HG03439 (cell line): ENCODE measurements around the gene KCNMB2.

Source experiments
- ATAC-seq: cut with Tn5 transposase; IDR thresholded peaks from one replicate; pipeline ENCODE4 v1.9.1; 2021; ENCODE audit warnings: mild to moderate bottlenecking, moderate library complexity; ENCODE audit not compliant: unreplicated experiment

The KCNMB2 gene

DNA sequence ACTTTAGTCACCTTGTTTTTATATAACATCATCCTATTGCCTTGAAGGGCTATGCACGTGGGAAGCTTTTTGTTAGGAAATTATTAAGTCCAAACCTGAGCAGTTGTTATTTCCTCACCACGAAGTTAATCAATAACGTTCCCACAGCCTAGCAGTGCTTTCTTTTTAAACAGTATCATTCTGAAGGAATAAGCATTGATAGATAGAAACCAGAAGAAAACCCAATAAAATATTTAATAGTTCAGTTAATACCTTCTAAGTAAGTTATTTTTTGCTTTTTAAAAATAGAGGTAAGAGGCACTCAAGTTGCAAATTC is 149.3 kb downstream of the KCNMB2 start:
- no peak for ATAC-seq

DNA sequence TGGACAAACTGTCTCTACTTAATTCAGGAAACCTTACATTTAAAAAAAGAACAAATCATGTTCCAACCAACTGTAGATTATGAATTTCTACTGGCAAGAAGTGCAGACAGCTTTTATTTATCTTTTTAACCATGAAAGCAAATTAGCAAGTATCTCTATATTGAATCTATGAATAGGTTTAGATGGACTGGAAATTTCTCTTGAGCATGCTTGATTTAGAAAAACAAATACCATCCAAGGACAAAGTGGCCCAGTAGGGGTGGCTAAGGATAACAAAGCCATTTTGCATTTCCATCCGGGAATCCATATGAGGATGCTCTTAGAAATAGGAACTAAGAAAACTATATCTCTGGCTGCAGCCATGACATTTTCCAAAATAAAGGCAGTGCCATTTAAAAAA is 150.6 kb downstream of the KCNMB2 start:
- no peak for ATAC-seq

DNA sequence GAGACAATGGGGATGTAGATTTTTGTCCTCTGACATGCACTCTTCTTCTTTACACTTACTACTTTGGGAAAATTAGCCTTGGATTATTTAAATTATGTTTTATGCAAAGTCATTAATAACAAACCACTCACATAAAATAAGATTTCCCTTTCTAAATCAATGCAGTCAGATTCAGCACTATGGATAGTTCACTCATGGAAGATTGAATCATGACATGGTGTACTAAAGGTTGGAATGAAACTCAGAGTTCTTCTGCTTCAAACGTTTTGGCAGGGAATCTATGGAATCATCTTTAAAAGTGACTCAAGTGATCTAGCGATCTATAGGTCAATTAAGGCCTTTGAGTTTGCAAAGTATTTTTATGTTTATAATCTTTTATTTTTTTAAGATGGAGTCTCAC is 154.3 kb downstream of the KCNMB2 start:
- no peak for ATAC-seq

DNA sequence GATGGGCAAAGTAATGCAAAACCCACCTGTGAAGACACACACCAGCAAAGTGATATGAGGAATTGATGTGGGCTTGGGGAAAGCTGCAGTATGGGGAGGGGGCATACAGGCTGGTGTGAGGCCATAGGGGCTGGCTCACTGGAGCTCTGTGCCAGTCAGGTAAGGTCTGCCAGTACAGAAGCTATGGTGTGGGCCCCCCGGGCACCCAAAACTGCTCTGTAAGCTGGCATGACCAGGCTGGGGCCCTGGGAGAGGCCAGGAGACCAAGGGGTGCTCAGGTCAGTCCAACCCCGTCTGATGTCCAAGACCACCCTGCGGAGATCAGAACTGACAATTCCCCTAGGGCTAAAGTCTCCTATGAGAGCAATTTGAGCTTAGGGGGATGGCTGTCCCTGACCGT is 163.1 kb downstream of the KCNMB2 start:
- ATAC-seq = no peak

DNA sequence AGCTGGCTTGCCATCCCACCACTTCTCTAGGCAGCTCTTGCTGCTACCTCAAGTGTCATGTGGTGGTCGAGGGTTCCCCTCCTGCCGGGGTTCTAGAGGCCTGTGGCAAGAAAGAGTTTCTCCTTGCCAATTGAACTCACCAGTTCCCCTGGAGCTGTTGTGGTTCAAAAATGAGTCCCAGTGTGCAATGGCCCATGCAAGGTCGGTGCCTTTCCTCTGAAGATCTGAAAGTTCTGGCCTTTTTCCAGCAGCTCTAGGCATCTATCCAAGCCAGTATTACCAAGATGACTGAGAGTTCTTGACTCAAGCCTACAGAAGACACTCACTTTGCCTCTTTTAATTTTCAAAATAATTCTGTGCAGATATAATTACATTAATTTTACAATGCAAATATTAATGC is 163.6 kb downstream of the KCNMB2 start:
- ATAC-seq = no peak

DNA sequence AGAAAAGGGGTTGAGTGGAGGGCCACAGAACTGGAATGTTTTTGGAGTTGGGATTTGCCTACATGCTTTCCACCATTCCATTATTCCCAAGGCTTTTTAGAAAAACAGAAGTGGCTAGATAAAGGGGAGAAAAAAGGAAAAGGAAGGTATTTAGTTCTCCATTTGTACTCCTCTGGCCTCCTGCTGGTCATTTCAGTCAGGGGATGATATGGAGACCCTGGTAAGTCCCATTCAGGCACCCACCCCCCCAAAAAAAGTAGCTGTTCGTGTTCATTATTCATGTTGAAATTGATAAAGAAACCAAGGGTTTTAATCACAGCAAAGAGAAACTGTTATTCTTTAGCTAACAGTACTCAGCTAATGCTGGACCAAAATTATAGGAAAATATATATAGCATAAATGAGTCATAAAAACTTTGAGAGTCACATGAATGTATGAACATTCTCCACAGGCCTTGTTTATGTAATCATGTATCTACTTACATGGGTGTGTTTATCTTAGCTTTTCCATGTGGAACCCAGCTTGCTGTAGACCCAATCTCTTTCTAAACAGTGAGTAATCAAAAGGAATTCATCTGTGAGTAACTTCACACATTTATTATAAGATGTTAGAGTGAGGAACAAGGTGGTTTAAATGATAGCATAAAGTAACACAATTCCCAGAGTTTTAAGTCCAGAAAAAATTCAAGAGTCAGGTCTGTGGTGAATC is 167.2 kb downstream of the KCNMB2 start:
- no peak for ATAC-seq

DNA sequence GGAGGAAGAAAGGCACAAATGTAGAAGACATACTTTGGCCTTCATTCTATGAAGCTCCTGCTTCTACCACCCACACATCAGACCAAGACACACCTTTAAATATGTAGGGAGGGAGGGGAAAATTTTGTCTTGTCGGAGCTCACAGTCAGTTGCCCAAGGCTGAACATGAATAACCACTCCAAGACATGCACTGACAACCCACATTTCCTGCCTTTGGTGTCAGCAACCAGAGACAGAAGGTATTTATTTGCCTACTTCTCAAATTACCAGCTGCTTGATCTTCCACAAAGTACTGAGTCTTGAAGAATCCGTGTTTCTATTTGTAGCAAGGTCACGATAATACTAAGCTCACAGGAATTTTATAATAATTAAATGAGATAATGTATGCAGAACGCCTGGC is 169.7 kb downstream of the KCNMB2 start:
- no peak for ATAC-seq

DNA sequence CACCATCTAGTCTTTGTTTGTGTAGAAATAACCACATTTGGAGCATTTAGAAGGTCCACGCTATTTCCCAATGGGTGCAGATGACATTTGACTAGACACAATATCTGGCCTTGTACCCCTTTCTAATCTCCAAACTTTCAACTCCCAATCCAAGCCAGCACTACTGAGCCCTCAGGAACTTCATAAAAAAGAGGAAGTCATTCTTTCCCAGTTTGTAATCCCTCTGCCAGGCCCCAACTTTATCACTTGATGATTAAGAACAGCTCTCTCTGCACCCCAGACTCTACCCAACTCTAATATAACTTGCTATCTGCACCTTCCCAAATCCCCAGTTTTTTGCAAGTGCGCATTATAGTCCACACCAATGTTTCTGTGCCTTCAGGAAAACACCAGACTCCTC is 170.2 kb downstream of the KCNMB2 start:
- ATAC-seq = no peak

DNA sequence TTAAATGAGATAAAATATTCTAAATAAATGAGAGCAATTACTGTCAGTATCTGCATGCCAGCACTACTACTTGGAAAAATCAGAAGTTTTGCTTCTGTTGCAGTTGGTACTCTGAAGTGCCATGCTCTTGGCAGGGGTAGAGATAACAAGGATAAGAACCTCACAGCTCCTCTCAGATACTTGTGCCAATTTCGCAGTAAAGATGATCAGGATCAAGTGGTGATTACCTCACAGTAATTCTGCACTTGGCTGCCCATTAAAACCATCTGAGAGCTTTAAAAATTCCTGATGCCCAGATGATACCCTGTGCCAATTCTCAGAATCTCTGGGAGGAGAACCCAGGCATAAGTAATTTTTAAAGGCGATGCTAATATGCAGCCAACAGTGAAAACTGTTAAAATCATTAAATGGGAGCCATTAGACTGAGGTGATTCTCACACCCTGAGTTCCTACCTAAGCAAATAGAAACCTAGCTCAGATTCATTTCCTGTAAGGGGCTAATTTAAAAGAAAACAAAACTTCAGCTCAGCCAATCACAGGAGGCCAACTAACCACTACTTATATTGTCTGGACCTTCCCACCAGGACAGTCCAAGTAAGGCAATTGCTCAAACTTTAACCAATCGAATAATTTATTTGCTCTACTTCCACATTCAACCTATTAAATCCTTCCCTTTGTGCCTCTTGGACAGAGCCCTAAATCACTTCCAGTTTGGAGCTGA is 171.2 kb downstream of the KCNMB2 start:
- no peak for ATAC-seq

DNA sequence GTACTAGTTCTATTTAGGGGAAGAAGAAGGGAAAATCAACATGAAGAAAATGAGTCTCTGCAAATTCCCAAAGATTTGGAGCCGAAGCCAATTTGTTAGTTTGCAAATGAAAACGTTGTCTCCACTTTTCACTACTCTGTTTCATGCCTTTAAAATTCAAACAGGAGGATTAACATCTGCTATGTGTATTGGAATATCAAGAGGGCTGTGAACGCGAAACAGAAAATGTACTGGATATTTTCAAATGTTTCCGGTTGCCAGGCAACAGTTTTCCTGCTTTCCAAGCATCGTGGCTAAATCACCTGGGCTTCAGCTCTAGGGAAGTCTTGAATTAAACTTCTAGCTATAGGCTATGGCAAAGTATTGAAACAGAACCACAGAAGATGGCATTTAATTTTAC is 172.8 kb downstream of the KCNMB2 start:
- no peak for ATAC-seq

DNA sequence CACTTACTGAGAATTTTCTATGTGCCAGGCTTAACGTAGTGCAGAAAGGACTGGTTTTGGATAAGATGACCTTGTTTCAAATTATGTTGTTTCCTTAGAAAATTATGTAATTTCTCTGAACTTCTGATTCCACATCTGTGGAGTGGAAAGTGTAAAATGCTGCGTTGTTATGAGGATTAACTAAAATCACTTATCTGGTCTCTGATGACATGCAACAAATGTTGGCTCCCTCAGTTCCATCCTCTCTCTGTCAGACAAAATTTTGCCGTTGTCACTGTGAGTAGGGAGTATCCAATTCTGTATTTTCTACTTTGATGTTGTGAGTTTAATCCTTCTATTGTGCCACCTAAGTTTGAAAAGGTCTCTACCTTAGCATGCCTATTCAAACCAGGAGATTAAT is 175.5 kb downstream of the KCNMB2 start:
- no peak for ATAC-seq

DNA sequence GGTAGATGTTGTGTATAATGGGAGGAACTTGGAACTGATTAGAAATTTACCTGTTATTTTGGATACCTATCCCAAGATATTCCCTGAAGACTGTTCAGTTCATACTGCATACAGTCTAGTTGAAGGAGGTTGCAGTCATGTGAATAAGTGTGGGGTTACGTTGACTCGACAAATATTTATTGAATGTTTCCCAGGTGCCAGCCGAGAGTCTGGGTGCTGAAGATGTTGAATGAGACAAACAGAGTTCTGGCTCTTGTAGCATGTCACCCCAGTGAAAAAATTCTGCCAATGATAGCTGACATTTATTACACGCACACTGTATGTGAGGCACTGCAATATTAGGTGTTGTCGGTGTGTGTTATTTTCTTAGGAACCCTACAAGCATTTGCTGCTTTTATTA is 176.0 kb downstream of the KCNMB2 start:
- no peak for ATAC-seq

DNA sequence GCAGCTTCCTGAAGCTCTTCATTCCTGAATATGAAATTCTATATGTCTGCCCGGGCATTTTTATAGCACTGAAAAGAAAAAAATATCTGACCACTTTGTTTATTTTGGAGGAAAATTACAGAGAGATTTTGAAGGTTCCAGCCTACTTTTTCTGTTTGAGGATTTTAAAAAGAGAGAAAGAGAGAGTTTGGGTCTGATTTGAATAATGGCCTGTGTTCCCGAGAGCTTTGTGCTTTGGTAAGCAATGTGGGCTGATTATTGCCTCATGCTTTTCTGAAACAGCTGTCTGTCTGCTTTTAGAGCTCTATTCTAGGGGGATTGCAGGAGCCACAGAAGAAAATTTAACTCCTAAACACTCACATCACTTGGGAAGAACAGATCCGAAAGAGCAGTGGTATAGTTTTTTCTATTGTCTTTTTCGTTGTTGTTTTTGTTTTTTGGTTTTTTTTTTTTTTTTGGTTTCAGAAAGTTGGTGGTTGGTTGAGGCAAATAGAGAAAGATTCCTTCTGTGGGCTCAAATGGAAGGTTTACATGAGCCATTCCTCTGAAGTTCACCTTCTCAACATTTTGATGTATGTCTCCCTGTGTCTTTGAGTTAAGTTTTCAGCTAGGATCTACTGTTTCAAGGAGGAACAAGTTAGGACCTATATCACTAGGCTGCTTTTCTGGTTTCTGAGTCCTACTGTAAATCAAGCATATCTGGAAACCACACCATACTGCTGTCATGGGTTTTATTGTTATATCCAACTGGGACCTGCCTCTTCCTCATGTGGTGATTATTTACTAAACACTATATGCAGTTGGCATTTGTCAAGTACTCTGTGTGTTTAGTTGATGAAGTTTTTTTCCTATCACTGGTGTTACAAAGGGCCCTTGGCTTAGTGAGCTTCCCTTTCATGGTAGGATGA is 178.9 kb downstream of the KCNMB2 start:
- no peak for ATAC-seq

DNA sequence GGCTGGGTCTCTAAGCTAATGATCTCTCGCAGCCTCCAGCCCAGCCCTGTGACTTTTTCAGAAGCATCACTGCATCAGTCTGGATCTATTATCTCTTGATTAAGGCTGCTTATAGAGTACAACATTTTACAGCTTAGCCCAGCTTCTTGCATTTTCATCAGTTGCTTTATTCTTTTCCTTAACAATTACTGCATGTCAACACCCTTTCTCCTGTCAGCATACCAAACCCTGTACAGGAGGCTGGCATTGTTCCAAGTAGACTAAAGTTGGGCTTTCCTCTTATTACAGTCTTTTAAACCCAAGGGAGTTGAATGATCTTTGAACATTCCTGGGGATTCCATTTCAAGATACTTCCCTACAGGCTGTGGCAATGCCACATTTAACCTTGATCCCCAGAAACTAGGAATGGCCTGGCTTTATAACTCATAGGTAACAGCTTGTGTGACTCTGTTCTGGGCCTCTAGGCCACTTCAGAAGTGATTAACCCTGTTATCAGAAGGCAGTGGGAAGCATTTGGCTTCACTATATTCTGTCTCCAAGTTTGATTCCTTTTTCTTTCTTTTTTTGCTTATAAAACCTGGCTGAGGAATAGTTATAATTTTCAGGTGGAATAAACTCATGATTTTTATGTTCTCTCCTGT is 182.9 kb downstream of the KCNMB2 start:
- no peak for ATAC-seq

DNA sequence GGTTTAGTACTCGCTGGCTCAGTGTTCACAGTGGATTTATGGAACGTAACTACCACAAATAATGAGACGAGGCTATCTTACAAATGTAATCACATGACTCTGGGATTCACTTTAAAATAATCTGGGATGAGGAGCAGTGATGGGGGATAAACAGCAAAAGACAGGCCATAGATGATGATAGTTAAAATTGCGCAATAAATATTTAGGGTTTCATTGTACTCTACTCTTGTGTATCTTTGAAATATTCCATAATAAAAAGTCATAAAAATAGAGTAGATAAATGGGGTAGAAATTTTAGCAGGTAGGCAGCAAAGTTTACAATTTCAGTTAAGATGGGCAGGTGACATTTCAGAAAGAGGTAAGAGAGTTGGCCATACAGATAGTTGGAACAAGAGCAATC is 196.6 kb downstream of the KCNMB2 start:
- ATAC-seq = no peak

DNA sequence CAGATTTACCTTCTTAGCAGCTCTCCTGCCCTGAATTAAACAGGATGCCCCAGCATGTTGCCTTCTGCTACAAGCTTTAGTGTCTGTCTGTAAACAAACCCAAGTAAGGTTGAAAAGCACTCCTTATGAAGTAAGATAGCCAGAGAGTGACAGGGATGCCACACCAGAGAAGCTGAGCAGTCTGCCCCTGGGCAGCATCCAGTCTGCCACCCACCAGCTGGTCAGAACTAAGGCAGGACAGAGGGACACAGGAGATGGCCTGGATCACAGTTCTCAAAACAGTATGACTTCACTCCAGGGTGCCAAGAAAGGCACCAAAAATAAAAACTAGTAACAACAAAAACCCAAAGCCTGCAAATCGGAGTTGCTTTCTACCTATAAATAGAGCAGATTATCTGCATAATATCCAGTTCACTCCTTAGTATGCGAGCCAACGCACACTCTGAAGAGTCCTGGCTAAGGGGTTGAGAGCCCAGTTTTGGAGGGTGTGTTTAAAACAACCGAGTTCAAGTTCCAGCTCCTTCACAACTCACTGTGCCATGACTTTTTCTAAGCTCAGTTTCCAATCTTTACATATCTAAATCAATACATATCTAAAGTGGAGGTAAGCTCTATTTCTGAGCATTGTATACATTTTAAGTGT is 198.9 kb downstream of the KCNMB2 start:
- no peak for ATAC-seq

DNA sequence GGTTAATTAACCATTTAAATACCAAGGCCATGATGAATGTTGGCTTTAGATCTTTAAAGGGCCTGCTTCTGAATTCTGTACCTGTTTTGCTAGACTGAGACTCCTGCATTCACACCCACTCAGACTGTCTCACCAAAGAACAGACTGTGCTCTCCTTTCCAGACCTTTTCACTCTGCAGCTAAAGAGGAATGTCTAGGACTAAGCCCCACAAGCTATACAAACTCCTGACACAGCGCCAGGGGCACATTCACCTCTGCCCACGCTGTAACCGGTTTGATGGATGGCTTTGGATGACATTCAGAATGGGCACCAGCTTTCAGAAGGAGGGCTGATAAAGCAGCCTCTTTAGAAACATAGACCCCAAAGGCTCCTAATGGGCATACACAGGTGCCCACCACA is 200.1 kb downstream of the KCNMB2 start:
- ATAC-seq = no peak

DNA sequence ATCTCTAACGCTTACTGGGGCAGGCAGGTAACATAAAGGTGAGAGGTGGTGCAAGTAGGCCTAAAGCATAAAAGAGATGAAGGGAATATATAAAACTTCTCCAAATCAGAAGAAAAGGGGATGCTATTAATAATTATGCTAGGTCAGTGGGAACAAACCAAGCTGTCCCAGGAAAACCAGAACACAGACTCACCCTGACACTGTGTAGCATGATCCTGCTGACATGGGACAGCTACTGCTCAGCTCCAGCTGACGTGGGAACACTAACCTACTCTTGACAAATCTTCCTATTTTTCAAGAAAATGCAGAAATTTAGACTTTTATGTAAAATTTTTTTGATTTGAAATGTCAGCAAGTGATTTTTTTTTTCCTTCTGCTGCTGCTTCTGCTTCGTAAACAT is 203.5 kb downstream of the KCNMB2 start:
- ATAC-seq = no peak

DNA sequence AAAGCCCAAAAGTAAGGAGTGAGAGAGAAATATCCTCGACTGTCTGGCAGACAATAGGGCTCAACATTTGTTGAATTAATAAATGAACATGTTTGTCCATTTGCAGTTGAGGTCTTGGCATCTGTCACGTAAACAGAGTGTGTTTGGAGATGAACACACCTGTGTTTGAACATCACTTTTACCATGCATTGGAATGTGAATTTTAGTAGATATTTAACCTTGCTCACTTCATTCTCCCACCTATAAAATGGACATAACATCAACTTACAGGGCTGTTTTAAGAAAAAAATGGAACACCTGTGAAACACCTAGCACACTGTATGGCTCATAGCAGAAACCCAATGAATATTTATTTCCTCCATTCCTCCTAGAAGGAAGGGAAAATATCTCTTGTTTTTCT is 204.8 kb downstream of the KCNMB2 start:
- no peak for ATAC-seq

DNA sequence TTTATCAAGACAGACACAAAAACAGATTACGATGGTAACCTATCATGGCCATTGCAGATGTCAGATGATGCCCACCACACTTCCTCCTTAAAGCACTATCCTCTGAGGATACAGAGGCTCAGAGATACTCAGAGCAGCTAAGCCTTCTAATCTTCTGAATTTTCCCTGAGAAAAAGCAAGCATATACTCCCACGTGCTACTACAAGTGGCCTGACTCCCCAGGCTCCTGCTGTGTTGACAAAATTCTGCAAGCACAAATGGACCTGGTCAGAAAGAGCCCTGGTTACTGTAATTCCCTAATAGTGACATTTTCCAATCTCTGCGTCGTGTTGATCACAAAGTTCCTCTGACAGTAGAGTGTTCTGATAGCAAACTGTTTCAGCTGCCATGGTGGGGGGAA is 207.1 kb downstream of the KCNMB2 start:
- no peak for ATAC-seq
